ENCODE data around the gene S1PR5. TPM values are rescaled to one million over a fixed set of nuclear protein-coding genes. Genes with fewer than 3 reads are reported as not detected.

Gene S1PR5
- total and polyA plus RNA-seq, 9 of the 15 experiments (the other 6 are each of a cell fraction or from before 2014, with no cell fraction given), result 0.03 to 0.54 (median 0.35) TPM; not detected in 4

DNA sequence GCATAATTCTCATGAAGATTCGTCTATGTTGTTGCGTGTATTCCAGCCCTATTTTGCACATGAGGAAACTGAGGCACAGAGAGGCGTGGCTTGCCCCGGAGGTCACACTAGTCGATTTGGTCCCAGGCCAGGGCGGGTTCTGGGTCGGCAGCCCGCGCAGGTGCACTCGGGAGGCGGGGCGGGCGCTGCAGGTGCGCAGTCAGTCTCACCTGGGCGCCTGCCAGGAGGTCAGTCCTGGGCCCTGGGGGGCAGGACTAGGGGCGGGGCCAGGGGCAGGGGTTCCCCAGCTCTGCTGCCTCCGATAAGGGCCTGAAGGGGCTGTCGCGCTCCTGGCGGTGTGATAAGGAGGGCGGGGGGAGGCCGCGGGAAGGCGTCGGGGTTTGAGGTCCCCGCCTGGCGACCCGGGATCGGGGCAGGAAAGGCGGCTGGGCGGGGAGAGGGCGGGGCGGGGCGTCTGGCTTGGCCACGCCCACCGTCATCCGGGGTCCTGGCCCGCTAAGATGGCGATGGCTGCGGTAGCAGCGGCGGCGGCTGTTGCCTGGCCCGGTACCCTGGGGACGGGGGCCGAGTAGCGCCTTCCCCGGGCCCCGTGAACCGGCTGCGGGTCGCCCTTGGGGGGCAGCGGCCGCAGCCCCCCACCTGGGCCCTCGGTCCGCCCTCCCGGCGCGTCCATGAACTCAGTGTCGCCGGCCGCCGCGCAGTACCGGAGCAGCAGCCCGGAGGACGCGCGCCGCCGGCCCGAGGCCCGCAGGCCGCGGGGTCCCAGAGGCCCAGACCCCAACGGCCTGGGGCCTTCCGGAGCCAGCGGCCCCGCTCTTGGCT, 26.4 kb upstream of the S1PR5 start, which contains the start of gene ATG4D (continued):
- TF ChIP-seq, protein P1, sequence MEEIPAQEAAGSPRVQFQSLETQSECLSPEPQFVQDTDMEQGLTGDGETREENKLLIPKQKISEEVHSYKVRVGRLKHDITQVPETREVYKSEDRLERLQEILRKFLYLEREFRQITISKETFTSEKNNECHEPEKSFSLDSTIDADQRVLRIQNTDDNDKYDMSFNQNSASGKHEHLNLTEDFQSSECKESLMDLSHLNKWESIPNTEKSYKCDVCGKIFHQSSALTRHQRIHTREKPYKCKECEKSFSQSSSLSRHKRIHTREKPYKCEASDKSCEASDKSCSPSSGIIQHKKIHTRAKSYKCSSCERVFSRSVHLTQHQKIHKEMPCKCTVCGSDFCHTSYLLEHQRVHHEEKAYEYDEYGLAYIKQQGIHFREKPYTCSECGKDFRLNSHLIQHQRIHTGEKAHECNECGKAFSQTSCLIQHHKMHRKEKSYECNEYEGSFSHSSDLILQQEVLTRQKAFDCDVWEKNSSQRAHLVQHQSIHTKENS (CRISPR knock-in tag; IDR thresholded peaks at IDR 0.05), result no peak
- TF ChIP-seq FOXP1 (CRISPR knock-in tag; IDR thresholded peaks at IDR 0.05), result no peak
- TF ChIP-seq, protein P2, sequence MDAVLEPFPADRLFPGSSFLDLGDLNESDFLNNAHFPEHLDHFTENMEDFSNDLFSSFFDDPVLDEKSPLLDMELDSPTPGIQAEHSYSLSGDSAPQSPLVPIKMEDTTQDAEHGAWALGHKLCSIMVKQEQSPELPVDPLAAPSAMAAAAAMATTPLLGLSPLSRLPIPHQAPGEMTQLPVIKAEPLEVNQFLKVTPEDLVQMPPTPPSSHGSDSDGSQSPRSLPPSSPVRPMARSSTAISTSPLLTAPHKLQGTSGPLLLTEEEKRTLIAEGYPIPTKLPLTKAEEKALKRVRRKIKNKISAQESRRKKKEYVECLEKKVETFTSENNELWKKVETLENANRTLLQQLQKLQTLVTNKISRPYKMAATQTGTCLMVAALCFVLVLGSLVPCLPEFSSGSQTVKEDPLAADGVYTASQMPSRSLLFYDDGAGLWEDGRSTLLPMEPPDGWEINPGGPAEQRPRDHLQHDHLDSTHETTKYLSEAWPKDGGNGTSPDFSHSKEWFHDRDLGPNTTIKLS (IDR thresholded peaks at IDR 0.05; ENCODE audit: borderline replicate concordance, low read depth), result no peak
- TF ChIP-seq, protein P3, sequence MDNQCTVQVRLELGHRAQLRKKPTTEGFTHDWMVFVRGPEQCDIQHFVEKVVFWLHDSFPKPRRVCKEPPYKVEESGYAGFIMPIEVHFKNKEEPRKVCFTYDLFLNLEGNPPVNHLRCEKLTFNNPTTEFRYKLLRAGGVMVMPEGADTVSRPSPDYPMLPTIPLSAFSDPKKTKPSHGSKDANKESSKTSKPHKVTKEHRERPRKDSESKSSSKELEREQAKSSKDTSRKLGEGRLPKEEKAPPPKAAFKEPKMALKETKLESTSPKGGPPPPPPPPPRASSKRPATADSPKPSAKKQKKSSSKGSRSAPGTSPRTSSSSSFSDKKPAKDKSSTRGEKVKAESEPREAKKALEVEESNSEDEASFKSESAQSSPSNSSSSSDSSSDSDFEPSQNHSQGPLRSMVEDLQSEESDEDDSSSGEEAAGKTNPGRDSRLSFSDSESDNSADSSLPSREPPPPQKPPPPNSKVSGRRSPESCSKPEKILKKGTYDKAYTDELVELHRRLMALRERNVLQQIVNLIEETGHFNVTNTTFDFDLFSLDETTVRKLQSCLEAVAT (IDR thresholded peaks at IDR 0.05), result no peak
- TF ChIP-seq, protein P4, sequence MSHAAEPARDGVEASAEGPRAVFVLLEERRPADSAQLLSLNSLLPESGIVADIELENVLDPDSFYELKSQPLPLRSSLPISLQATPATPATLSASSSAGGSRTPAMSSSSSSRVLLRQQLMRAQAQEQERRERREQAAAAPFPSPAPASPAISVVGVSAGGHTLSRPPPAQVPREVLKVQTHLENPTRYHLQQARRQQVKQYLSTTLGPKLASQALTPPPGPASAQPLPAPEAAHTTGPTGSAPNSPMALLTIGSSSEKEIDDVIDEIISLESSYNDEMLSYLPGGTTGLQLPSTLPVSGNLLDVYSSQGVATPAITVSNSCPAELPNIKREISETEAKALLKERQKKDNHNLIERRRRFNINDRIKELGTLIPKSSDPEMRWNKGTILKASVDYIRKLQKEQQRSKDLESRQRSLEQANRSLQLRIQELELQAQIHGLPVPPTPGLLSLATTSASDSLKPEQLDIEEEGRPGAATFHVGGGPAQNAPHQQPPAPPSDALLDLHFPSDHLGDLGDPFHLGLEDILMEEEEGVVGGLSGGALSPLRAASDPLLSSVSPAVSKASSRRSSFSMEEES (CRISPR knock-in tag; IDR thresholded peaks at IDR 0.05), result no peak
- TF ChIP-seq ZFP36 (IDR thresholded peaks at IDR 0.05; ENCODE audit: low read depth, low read length, partially characterized antibody), result no peak
- no peak for TF ChIP-seq PRMT5 (CRISPR knock-in tag; IDR thresholded peaks at IDR 0.05)
- TF ChIP-seq LEF1 (IDR thresholded peaks at IDR 0.05), result 0 out of 2 replicates have a peak, but pooled peaks have one; percentile 15
- no peak for TF ChIP-seq SMARCC2 (IDR thresholded peaks at IDR 0.05; ENCODE audit: low read depth)
- TF ChIP-seq POLR3G (IDR thresholded peaks at IDR 0.05; ENCODE audit: extremely low read depth, insufficient read length, insufficient replicate concordance), result no peak
- TF ChIP-seq NFRKB (IDR thresholded peaks at IDR 0.05; ENCODE audit: low read depth), result no peak
- TF ChIP-seq, protein P5, sequence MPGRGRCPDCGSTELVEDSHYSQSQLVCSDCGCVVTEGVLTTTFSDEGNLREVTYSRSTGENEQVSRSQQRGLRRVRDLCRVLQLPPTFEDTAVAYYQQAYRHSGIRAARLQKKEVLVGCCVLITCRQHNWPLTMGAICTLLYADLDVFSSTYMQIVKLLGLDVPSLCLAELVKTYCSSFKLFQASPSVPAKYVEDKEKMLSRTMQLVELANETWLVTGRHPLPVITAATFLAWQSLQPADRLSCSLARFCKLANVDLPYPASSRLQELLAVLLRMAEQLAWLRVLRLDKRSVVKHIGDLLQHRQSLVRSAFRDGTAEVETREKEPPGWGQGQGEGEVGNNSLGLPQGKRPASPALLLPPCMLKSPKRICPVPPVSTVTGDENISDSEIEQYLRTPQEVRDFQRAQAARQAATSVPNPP (IDR thresholded peaks at IDR 0.05; ENCODE audit: borderline replicate concordance, insufficient read depth, insufficient read length), result no peak
- 0 out of 2 replicates have a peak, but pooled peaks have one; percentile 42 for TF ChIP-seq PTBP1 (IDR thresholded peaks at IDR 0.05; ENCODE audit: low read depth, low read length)
- TF ChIP-seq HNRNPK (IDR thresholded peaks at IDR 0.05; ENCODE audit: low read depth, low read length, poor library complexity, severe bottlenecking), result no peak
- no peak for TF ChIP-seq EWSR1 (IDR thresholded peaks at IDR 0.05; ENCODE audit: borderline replicate concordance, low read depth, partially characterized antibody)
- no peak for TF ChIP-seq ZNF232 (CRISPR knock-in tag; IDR thresholded peaks at IDR 0.05)
- TF ChIP-seq MEF2D (tag; conservative IDR thresholded peaks at IDR 0.05; ENCODE audit: low read depth), result no peak
- TF ChIP-seq LCOR (CRISPR knock-in tag; IDR thresholded peaks at IDR 0.05), result peak; percentile 53; the same call in 1 of the 2 replicates
- TF ChIP-seq ASH1L (IDR thresholded peaks at IDR 0.05; ENCODE audit: borderline replicate concordance, low read depth, partially characterized antibody), result no peak
- TF ChIP-seq L3MBTL2 (IDR thresholded peaks at IDR 0.05), result no peak
- TF ChIP-seq RBM34 (IDR thresholded peaks at IDR 0.05; ENCODE audit: borderline replicate concordance, insufficient read depth, low read length), result no peak

Data from K562 (cell line).